HepG2 (cell line): Measurements from ENCODE around the gene NDUFAF8. TPM values are rescaled to one million over a fixed set of nuclear protein-coding genes. Genes with fewer than 3 reads are reported as not detected.

ENCODE experiments used
- BRCA1 ChIP-seq: sonication (generic); formaldehyde crosslinking; IDR thresholded peaks from 2 replicates; pipeline ENCODE4 v1.4.0; 2020; ENCODE audit warnings: missing genetic modification reagents
- DNMT1 ChIP-seq: sonication (generic); formaldehyde crosslinking; IDR thresholded peaks from 2 replicates; pipeline ENCODE4 v1.5.1; 2020; ENCODE audit warnings: mild to moderate bottlenecking, missing genetic modification reagents
- FOSL2 ChIP-seq: sonication (generic); formaldehyde crosslinking; IDR thresholded peaks from 2 replicates; pipeline ENCODE4 v1.4.0; 2020; ENCODE audit warnings: missing genetic modification reagents
- HOXD1 ChIP-seq: sonication (generic); formaldehyde crosslinking; IDR thresholded peaks from 2 replicates; pipeline ENCODE4 v1.5.0; 2020; ENCODE audit warnings: missing genetic modification reagents
- REL ChIP-seq: sonication (generic); formaldehyde crosslinking; conservative IDR thresholded peaks from 2 replicates; pipeline ENCODE4 v1.8.0; 2022; ENCODE audit warnings: mild to moderate bottlenecking, missing genetic modification reagents, moderate library complexity
- ZEB1 ChIP-seq: IDR thresholded peaks from 2 replicates; pipeline ENCODE4 v1.6.1; 2012; ENCODE audit warnings: mild to moderate bottlenecking, low read depth, inconsistent platforms; ENCODE audit not compliant: insufficient replicate concordance
- ZNF224 ChIP-seq: sonication (generic); formaldehyde crosslinking; IDR thresholded peaks from 2 replicates; pipeline ENCODE4 v1.5.0; 2020; ENCODE audit warnings: mild to moderate bottlenecking, missing genetic modification reagents
- ZNF253 ChIP-seq: sonication (generic); formaldehyde crosslinking; IDR thresholded peaks from 2 replicates; pipeline ENCODE4 v1.8.0; 2022; ENCODE audit warnings: mild to moderate bottlenecking, missing genetic modification reagents, borderline replicate concordance
- ZNF512B ChIP-seq: sonication (generic); formaldehyde crosslinking; IDR thresholded peaks from 2 replicates; pipeline ENCODE4 v1.5.1; 2020; ENCODE audit warnings: missing genetic modification reagents, mild to moderate bottlenecking, borderline replicate concordance
- ZNF766 ChIP-seq: sonication (generic); formaldehyde crosslinking; IDR thresholded peaks from 2 replicates; pipeline ENCODE4 v1.5.0; 2020; ENCODE audit warnings: missing genetic modification reagents, borderline replicate concordance
- polyA plus RNA-seq, 8 experiments: library from polyadenylated mRNA; depleted of rRNA in 3 of 8; stranded (reverse) in 7 of 8; unstranded in 1 of 8; fragments of >200 nt; fragmentation: Illumina TruSeq in 4 of 8; extraction: Trizol in 4 of 8; gene quantifications; 2 replicates each; pipeline versions ENCODE4 v1.2.1 to v1.2.3, GENCODE V29; 2011 to 2016; ENCODE audit warnings: low read depth in 4 of 8, missing spikeins in 1 of 8, mixed read lengths in 1 of 8; ENCODE audit not compliant: insufficient read depth in 1 of 8
- total RNA-seq, 5 experiments: library from RNA; depleted of rRNA; stranded (reverse); fragments of >200 nt; fragmentation: Illumina TruSeq; extraction: Trizol; gene quantifications; 2 replicates each; pipeline ENCODE4 v1.2.3, GENCODE V29; 2016; ENCODE audit warnings: low read depth in 1 of 5
- TF ChIP-seq, protein P1 (sequence below): sonication (generic); formaldehyde crosslinking; IDR thresholded peaks from 2 replicates; pipeline ENCODE4 v1.9.0; 2021; ENCODE audit warnings: mild to moderate bottlenecking, missing genetic modification reagents
- TF ChIP-seq, protein P2 (sequence below): IDR thresholded peaks from 2 replicates; pipeline ENCODE4 v1.6.1; 2016

NDUFAF8 gene
- total and polyA plus RNA-seq, 2 of the 13 experiments (the other 11 are each of a cell fraction or from before 2014, with no cell fraction given): 75.6 to 233 TPM

GRCh38 chr17:81222906-81223761, 16.0 kb upstream of the NDUFAF8 start, which contains the start of gene CEP131 (continued):
- TF ChIP-seq, protein P1, sequence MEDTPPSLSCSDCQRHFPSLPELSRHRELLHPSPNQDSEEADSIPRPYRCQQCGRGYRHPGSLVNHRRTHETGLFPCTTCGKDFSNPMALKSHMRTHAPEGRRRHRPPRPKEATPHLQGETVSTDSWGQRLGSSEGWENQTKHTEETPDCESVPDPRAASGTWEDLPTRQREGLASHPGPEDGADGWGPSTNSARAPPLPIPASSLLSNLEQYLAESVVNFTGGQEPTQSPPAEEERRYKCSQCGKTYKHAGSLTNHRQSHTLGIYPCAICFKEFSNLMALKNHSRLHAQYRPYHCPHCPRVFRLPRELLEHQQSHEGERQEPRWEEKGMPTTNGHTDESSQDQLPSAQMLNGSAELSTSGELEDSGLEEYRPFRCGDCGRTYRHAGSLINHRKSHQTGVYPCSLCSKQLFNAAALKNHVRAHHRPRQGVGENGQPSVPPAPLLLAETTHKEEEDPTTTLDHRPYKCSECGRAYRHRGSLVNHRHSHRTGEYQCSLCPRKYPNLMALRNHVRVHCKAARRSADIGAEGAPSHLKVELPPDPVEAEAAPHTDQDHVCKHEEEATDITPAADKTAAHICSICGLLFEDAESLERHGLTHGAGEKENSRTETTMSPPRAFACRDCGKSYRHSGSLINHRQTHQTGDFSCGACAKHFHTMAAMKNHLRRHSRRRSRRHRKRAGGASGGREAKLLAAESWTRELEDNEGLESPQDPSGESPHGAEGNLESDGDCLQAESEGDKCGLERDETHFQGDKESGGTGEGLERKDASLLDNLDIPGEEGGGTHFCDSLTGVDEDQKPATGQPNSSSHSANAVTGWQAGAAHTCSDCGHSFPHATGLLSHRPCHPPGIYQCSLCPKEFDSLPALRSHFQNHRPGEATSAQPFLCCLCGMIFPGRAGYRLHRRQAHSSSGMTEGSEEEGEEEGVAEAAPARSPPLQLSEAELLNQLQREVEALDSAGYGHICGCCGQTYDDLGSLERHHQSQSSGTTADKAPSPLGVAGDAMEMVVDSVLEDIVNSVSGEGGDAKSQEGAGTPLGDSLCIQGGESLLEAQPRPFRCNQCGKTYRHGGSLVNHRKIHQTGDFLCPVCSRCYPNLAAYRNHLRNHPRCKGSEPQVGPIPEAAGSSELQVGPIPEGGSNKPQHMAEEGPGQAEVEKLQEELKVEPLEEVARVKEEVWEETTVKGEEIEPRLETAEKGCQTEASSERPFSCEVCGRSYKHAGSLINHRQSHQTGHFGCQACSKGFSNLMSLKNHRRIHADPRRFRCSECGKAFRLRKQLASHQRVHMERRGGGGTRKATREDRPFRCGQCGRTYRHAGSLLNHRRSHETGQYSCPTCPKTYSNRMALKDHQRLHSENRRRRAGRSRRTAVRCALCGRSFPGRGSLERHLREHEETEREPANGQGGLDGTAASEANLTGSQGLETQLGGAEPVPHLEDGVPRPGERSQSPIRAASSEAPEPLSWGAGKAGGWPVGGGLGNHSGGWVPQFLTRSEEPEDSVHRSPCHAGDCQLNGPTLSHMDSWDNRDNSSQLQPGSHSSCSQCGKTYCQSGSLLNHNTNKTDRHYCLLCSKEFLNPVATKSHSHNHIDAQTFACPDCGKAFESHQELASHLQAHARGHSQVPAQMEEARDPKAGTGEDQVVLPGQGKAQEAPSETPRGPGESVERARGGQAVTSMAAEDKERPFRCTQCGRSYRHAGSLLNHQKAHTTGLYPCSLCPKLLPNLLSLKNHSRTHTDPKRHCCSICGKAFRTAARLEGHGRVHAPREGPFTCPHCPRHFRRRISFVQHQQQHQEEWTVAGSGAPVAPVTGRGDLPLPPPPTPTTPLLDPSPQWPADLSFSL (CRISPR knock-in tag): peak; percentile 12; the same call in 1 of the 2 replicates
- no peak; the same call in 1 of the 2 replicates for TF ChIP-seq ZNF253 (CRISPR knock-in tag)
- TF ChIP-seq FOSL2: peak; percentile 10; the same call in 1 of the 2 replicates
- TF ChIP-seq, protein P2, sequence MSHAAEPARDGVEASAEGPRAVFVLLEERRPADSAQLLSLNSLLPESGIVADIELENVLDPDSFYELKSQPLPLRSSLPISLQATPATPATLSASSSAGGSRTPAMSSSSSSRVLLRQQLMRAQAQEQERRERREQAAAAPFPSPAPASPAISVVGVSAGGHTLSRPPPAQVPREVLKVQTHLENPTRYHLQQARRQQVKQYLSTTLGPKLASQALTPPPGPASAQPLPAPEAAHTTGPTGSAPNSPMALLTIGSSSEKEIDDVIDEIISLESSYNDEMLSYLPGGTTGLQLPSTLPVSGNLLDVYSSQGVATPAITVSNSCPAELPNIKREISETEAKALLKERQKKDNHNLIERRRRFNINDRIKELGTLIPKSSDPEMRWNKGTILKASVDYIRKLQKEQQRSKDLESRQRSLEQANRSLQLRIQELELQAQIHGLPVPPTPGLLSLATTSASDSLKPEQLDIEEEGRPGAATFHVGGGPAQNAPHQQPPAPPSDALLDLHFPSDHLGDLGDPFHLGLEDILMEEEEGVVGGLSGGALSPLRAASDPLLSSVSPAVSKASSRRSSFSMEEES (CRISPR knock-in tag): no peak
- TF ChIP-seq ZEB1: no peak
- 0 out of 2 replicates have a peak, but pooled peaks have one; percentile 76 for TF ChIP-seq HOXD1 (CRISPR knock-in tag)
- no peak for TF ChIP-seq REL (CRISPR knock-in tag)
- peak; percentile 65 for TF ChIP-seq ZNF766 (CRISPR knock-in tag)
- TF ChIP-seq DNMT1: no peak
- TF ChIP-seq BRCA1 (CRISPR knock-in tag): no peak
- no peak for TF ChIP-seq ZNF224 (CRISPR knock-in tag)
- TF ChIP-seq ZNF512B (CRISPR knock-in tag): no peak
